ENCODE data around the gene THADA.

THADA gene

GRCh38 chr2:43515248-43515647 lies 80.6 kb downstream of the THADA start:
- no peaks in the 10 kb centered on the region for H3K36me3 ChIP-seq (ENCODE audit: insufficient read depth)
- H3K4me2 ChIP-seq = no peak overlapping the region
- no peak overlapping the region for H3K27ac ChIP-seq

DNA sequence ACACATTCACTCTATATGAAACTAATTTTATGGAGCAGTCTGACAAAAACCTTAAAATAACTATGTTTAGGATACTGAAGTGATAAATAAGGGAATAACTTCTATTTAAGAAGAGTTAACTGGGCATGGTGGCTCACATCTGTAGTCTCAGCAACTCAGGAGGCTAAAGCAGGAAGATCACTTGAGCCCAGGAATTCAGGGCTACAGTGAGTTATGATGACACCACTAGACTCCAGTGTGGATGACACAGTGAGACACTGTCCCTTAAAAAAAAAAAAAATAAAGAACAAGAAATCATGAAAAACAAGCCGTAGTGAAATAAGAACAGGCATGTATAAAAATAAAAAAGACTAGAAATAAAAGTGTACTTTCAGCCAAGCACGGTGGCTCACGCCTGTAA lies 82.0 kb downstream of the THADA start:
- peaks cover 21% of the 10 kb centered on the region for H3K4me1 ChIP-seq (ENCODE audit: low read depth, poor library complexity, severe bottlenecking)
- H3K9ac ChIP-seq = no peak overlapping the region
- TF ChIP-seq, protein P1, sequence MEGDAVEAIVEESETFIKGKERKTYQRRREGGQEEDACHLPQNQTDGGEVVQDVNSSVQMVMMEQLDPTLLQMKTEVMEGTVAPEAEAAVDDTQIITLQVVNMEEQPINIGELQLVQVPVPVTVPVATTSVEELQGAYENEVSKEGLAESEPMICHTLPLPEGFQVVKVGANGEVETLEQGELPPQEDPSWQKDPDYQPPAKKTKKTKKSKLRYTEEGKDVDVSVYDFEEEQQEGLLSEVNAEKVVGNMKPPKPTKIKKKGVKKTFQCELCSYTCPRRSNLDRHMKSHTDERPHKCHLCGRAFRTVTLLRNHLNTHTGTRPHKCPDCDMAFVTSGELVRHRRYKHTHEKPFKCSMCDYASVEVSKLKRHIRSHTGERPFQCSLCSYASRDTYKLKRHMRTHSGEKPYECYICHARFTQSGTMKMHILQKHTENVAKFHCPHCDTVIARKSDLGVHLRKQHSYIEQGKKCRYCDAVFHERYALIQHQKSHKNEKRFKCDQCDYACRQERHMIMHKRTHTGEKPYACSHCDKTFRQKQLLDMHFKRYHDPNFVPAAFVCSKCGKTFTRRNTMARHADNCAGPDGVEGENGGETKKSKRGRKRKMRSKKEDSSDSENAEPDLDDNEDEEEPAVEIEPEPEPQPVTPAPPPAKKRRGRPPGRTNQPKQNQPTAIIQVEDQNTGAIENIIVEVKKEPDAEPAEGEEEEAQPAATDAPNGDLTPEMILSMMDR (conservative IDR thresholded peaks at IDR 0.05; ENCODE audit: low read depth, low read length) = no peak

More at GRCh38 chr2:43515248-43515647, 80.6 kb downstream of the THADA start:
- Histone ChIP-seq H3K4me1 (ENCODE audit: low read depth, poor library complexity, severe bottlenecking) (peaks cover 35% of the 10 kb centered on the region), H2AFZ (ENCODE audit: low read depth) (no peak overlapping the region), H3K79me2 (ENCODE audit: insufficient read depth, low read depth) (no peaks in the 10 kb centered on the region), H3K9ac (no peak overlapping the region), H4K20me1 (ENCODE audit: insufficient read depth) (no peaks in the 10 kb centered on the region), H3K4me3 (IDR thresholded peaks at IDR 0.05; ENCODE audit: insufficient read depth, low read depth, low read length) (no peak overlapping the region), H3K27me3 (ENCODE audit: insufficient read depth, low read depth) (no peaks in the 10 kb centered on the region)
- TF ChIP-seq, protein P1 (conservative IDR thresholded peaks at IDR 0.05; ENCODE audit: low read depth, low read length) = no peak

DNA sequence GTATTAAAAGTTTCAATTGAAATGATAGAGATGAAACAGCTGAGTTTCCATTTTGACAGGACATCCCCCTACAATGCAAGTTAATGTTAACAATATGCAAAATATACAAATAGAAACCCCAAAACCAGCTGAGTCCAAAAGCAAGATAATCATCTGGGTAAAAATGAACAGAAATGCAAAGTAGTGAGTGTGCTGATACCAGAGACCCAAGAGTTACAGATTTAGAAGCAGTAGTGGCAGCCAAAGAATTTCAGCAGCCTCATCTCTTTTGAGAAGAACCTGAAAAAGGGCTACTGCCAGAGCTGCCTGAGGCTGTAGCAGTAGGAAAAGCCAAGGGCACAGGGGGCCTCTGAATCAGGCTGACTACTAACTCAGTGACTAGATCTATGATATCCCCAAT lies 82.6 kb downstream of the THADA start:
- TF ChIP-seq, protein P1 (conservative IDR thresholded peaks at IDR 0.05; ENCODE audit: low read depth, low read length) = no peak
- Histone ChIP-seq H3K9ac (no peak overlapping the region), H2AFZ (ENCODE audit: low read depth) (no peak overlapping the region)

More for the DNA sequence above, 82.0 kb downstream of the THADA start:
- H3K79me2 ChIP-seq (ENCODE audit: insufficient read depth, low read depth) = no peaks in the 10 kb centered on the region
- no peak overlapping the region for H3K4me3 ChIP-seq (IDR thresholded peaks at IDR 0.05; ENCODE audit: insufficient read depth, low read depth, low read length)
- H3K36me3 ChIP-seq (ENCODE audit: insufficient read depth) = no peaks in the 10 kb centered on the region
- H3K27ac ChIP-seq = no peak overlapping the region
- H4K20me1 ChIP-seq (ENCODE audit: insufficient read depth) = no peaks in the 10 kb centered on the region
- no peak overlapping the region for H2AFZ ChIP-seq (ENCODE audit: low read depth)
- H3K4me2 ChIP-seq = 0 out of 2 replicates have a peak overlapping the region, but pooled peaks have one; percentile 3
- no peaks in the 10 kb centered on the region for H3K27me3 ChIP-seq (ENCODE audit: insufficient read depth, low read depth)

GRCh38 chr2:43511199-43511598 lies 84.6 kb downstream of the THADA start:
- H3K4me2 ChIP-seq = no peak overlapping the region
- no peak overlapping the region for H3K27ac ChIP-seq
- no peaks in the 10 kb centered on the region for H4K20me1 ChIP-seq (ENCODE audit: insufficient read depth)
- H2AFZ ChIP-seq (ENCODE audit: low read depth) = no peak overlapping the region
- no peaks in the 10 kb centered on the region for H3K79me2 ChIP-seq (ENCODE audit: insufficient read depth, low read depth)
- TF ChIP-seq, protein P1 (conservative IDR thresholded peaks at IDR 0.05; ENCODE audit: low read depth, low read length) = no peak
- no peaks in the 10 kb centered on the region for H3K27me3 ChIP-seq (ENCODE audit: insufficient read depth, low read depth)
- H3K9ac ChIP-seq = no peak overlapping the region
- peaks cover 15% of the 10 kb centered on the region for H3K4me1 ChIP-seq (ENCODE audit: low read depth, poor library complexity, severe bottlenecking)
- no peaks in the 10 kb centered on the region for H3K36me3 ChIP-seq (ENCODE audit: insufficient read depth)
- no peak overlapping the region for H3K4me3 ChIP-seq (IDR thresholded peaks at IDR 0.05; ENCODE audit: insufficient read depth, low read depth, low read length)

More for the DNA sequence above, 82.6 kb downstream of the THADA start:
- H3K36me3 ChIP-seq (ENCODE audit: insufficient read depth) = no peaks in the 10 kb centered on the region
- peak overlapping the region; percentile 24; the same call in 1 of the 2 replicates for H3K27ac ChIP-seq
- H3K4me3 ChIP-seq (IDR thresholded peaks at IDR 0.05; ENCODE audit: insufficient read depth, low read depth, low read length) = no peak overlapping the region
- peak overlapping the region; percentile 3; the same call in 1 of the 2 replicates for H3K4me2 ChIP-seq
- H3K4me1 ChIP-seq (ENCODE audit: low read depth, poor library complexity, severe bottlenecking) = peaks cover 15% of the 10 kb centered on the region
- no peaks in the 10 kb centered on the region for H3K27me3 ChIP-seq (ENCODE audit: insufficient read depth, low read depth)
- no peaks in the 10 kb centered on the region for H3K79me2 ChIP-seq (ENCODE audit: insufficient read depth, low read depth)
- no peaks in the 10 kb centered on the region for H4K20me1 ChIP-seq (ENCODE audit: insufficient read depth)

All from KMS-11 (cell line).